ENCODE data around the gene DNAJC15.
A peak's percentile ranks its signal among the peaks of the same experiment; 100 is the strongest.
"Not testable (repeated sequence)": the region's sequence is repeated elsewhere in the genome, so short reads cannot be mapped to it uniquely, and the experiment has no call there.

DNAJC15 gene

GRCh38 chr13:43023289-43023963 lies at the start of gene DNAJC15:
Gene DNAJC15, plus strand, starts transcription at chr13:43023586. Its CDS starts 41 bp downstream, at chr13:43023627.
- DNase-seq = peak; percentile 59 to 65

GRCh38 chr13:42976066-42976465 lies 47.3 kb upstream of the DNAJC15 start:
- DNase-seq = no peak

- no peak for DNase-seq
Observed at GRCh38 chr13:42977219-42977659, 46.1 kb upstream of the DNAJC15 start.

GRCh38 chr13:42981317-42981716 lies 42.1 kb upstream of the DNAJC15 start:
- DNase-seq = no peak

- no peak for DNase-seq
Observed at GRCh38 chr13:42981853-42982252, 41.5 kb upstream of the DNAJC15 start.

GRCh38 chr13:42984026-42984425 lies 39.4 kb upstream of the DNAJC15 start:
- DNase-seq = no peak

GRCh38 chr13:42984691-42985090 lies 38.7 kb upstream of the DNAJC15 start:
- no peak for DNase-seq

GRCh38 chr13:42985312-42986175 lies 37.8 kb upstream of the DNAJC15 start:
- DNase-seq = no peak

GRCh38 chr13:42986176-42986574 lies 37.2 kb upstream of the DNAJC15 start:
- DNase-seq = no peak

GRCh38 chr13:42990291-42991232 lies 32.8 kb upstream of the DNAJC15 start:
- no peak for DNase-seq

GRCh38 chr13:42991233-42991897 lies 32.0 kb upstream of the DNAJC15 start:
- DNase-seq = not testable (repeated sequence)

GRCh38 chr13:42991898-42992763 lies 31.3 kb upstream of the DNAJC15 start, which contains the start of gene EPSTI1:
Gene EPSTI1, minus strand, starts transcription at chr13:42992241. Its CDS starts 76 bp downstream, at chr13:42992165.
- DNase-seq = peak; percentile 69 to 77

GRCh38 chr13:42992764-42993122 lies 30.6 kb upstream of the DNAJC15 start:
- DNase-seq = no peak

- no peak for DNase-seq
Observed at GRCh38 chr13:42994878-42995277, 28.5 kb upstream of the DNAJC15 start.

- DNase-seq = no peak
Observed at GRCh38 chr13:42996584-42996983, 26.8 kb upstream of the DNAJC15 start.

- no peak for DNase-seq
Observed at GRCh38 chr13:42997381-42997780, 26.0 kb upstream of the DNAJC15 start.

- no peak for DNase-seq
Observed at GRCh38 chr13:42999491-42999890, 23.9 kb upstream of the DNAJC15 start.

- DNase-seq = no peak
Observed at GRCh38 chr13:43000676-43001075, 22.7 kb upstream of the DNAJC15 start.

- DNase-seq = no peak
Observed at GRCh38 chr13:43002021-43002420, 21.4 kb upstream of the DNAJC15 start.

GRCh38 chr13:43003010-43003409 lies 20.4 kb upstream of the DNAJC15 start:
- no peak for DNase-seq

- no peak for DNase-seq
Observed at GRCh38 chr13:43003729-43004128, 19.7 kb upstream of the DNAJC15 start.
